SK-N-DZ (cell line): ENCODE measurements around the gene JMJD1C. TPM values are rescaled to one million over a fixed set of nuclear protein-coding genes. Genes with fewer than 3 reads are reported as not detected.
"Not testable (repeated sequence)": the region's sequence is repeated elsewhere in the genome, so short reads cannot be mapped to it uniquely, and the experiment has no call there.

ENCODE experiments used
- DNase-seq: peaks from one replicate; pipeline ENCODE4 v3.0.0-alpha.2; 2015; ENCODE audit warnings: low spot score
- polyA plus RNA-seq, 2 experiments: library from polyadenylated mRNA; depleted of rRNA; stranded (reverse); fragments of >200 nt; gene quantifications; 2 replicates each; pipeline ENCODE4 v1.2.3, GENCODE V29; 2014

JMJD1C gene, protein sequence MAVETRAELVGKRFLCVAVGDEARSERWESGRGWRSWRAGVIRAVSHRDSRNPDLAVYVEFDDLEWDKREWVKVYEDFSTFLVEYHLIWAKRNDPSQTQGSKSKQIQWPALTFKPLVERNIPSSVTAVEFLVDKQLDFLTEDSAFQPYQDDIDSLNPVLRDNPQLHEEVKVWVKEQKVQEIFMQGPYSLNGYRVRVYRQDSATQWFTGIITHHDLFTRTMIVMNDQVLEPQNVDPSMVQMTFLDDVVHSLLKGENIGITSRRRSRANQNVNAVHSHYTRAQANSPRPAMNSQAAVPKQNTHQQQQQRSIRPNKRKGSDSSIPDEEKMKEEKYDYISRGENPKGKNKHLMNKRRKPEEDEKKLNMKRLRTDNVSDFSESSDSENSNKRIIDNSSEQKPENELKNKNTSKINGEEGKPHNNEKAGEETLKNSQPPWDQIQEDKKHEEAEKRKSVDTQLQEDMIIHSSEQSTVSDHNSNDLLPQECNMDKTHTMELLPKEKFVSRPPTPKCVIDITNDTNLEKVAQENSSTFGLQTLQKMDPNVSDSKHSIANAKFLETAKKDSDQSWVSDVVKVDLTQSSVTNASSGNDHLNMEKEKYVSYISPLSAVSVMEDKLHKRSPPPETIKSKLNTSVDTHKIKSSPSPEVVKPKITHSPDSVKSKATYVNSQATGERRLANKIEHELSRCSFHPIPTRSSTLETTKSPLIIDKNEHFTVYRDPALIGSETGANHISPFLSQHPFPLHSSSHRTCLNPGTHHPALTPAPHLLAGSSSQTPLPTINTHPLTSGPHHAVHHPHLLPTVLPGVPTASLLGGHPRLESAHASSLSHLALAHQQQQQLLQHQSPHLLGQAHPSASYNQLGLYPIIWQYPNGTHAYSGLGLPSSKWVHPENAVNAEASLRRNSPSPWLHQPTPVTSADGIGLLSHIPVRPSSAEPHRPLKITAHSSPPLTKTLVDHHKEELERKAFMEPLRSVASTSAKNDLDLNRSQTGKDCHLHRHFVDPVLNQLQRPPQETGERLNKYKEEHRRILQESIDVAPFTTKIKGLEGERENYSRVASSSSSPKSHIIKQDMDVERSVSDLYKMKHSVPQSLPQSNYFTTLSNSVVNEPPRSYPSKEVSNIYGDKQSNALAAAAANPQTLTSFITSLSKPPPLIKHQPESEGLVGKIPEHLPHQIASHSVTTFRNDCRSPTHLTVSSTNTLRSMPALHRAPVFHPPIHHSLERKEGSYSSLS (N-terminal part only)
- 21.8 and 25.7 TPM in 2 replicates for polyA plus RNA-seq (2014; cell fraction: cytosol; rRNA removed)
- 79.7 and 93.1 TPM in 2 replicates for polyA plus RNA-seq (2014; cell fraction: nucleus; rRNA removed)

GRCh38 chr10:63465293-63466143, at the start of gene JMJD1C:
TSS of gene JMJD1C (minus strand) at chr10:63465977. CDS start at chr10:63465662, 315 bp downstream.
- peak; percentile 80 for DNase-seq

DNA sequence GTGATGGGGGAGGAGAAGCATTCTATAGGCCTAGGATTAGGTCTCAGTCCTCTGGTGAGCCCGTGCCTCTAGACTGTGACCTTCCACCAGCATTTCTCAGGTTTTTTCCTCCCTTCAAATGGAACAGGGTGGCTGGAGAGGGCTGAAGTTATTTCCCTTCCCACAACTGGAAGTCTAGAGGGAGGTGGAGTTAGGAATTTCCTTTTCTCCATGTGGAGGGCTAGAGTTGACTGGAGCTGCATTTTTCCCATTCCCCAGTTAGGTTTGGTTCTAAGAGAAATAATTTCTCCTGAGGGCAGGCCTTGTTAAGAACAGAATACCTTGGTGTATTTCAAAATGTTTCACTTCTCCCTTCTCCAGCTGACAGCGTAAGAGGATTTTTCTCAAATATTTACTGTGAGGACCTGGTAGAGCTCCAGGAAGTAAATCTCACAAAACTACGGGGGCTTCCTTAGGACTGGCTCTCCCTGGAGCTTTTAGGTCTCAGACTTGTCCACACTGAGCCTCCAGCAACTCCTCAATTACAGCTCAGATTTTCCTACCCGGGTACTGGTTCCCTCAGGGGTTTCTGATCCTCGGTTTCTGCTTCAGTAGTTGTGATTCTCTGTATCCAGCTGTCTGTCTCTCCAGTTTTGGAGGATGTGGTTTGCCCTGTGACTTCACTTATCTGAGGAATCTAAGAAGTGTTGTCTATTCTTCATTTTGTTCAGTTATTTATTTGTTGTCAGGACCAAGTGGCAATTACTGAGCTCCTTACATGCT, 49.4 kb upstream of the JMJD1C start:
- no peak for DNase-seq

GRCh38 chr10:63506554-63506953, 40.8 kb upstream of the JMJD1C start:
- DNase-seq, result no peak

- no peak for DNase-seq
These were observed 39.8 kb upstream of the JMJD1C start for GRCh38 chr10:63505562-63505961.

- DNase-seq, result no peak
These were observed 38.5 kb upstream of the JMJD1C start for GRCh38 chr10:63504145-63504881.

DNA sequence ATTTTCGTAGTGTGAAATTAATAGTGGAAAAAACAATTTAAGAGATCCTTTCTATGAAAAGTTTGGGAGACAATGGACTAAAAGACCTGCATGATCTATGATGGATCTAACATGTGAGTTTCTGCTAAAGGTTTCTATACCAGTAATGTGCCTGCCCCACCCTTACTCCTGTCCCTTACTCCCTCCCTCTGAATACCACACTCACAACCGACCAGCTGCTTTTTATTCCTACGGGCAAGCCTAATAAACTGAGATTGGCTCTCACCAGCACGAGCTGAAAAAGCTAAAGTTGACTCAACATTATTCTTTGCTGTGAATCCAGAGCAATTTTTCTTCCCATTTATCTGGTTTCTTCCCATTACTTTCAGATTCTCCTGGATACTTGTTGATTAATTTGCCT, 37.6 kb upstream of the JMJD1C start:
- no peak for DNase-seq

DNA sequence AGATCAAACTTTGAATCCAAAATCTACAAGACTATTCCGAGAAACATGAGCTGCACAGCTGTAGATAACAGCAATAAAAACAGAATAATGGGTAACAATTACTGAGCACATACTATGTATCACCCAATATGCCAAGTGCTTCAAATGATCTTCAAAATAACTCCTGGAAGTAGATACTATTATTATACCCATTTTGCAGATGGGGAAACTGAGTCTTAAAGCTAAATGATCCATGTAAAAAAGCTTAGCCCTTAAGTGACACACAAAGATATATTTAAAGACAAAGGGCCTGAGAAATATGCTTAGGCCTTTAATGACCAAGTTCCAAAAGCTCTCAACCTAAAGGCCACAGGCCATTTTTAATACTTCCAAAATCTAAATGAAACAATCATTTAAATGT, 37.1 kb upstream of the JMJD1C start:
- DNase-seq, result no peak

- no peak for DNase-seq
These were observed 36.2 kb upstream of the JMJD1C start for GRCh38 chr10:63501954-63502353.

GRCh38 chr10:63500551-63500950, 34.8 kb upstream of the JMJD1C start:
- not testable (repeated sequence) for DNase-seq

GRCh38 chr10:63498665-63499064, 32.9 kb upstream of the JMJD1C start:
- DNase-seq, result no peak

- no peak for DNase-seq
These were observed 31.5 kb upstream of the JMJD1C start for GRCh38 chr10:63497321-63497720.

- no peak for DNase-seq
These were observed 30.8 kb upstream of the JMJD1C start for GRCh38 chr10:63496561-63496960.

GRCh38 chr10:63494951-63495350, 29.2 kb upstream of the JMJD1C start:
- no peak for DNase-seq

GRCh38 chr10:63493004-63493403, 27.2 kb upstream of the JMJD1C start:
- no peak for DNase-seq

DNA sequence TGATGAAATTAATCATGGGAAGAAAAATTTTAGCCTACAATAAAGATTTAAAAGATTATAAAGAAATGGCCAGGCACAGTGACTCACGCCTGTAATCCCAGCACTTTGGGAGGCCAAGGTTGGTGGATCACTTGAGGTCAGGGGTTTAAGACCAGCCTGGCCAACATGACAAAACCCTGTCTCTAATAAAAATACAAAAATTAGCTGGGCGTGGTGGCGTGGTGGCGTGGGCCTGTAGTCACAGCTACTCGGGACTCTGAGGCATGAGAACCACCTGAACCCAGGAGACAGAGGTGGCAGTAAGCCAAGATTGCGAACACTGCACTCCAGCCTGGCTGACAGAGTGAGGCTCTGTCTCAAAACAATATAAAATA, 26.5 kb upstream of the JMJD1C start:
- DNase-seq, result not testable (repeated sequence)

DNA sequence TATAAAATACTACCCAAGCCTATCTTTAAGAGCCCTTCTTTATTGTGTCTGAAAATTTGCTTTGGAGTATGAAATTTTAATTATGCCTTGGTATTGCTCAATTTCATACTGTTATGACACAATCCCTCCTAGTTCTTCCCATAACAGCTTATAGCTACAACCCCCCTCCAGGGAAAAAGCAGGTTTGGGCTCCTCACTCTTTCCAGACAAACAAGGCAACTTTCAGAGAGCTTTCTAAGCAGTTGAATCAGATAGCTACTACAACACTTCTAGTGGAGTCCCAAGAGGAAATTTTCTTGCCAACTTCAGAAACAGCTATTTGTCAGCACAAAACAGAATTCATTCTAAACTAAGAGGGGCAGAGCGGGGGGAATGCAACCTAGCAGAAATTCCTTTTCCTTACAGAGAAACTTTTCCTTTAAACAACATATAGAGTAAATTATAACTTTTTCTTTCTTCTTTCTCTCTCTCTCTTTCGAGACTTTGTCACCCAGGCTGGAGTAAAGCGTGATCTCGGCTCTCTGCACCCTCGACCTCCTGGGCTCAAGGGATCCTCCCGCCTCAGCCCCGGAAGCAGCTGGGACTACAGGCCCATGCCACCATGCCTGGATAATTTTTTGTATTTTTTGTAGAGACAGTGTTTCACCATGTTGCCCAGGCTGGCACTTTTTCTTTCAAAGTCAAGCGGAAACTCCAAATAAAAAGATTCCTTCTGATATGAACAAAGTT, 26.0 kb upstream of the JMJD1C start:
- DNase-seq, result no peak

- DNase-seq, result no peak
These were observed 24.1 kb upstream of the JMJD1C start for GRCh38 chr10:63489838-63490237.

DNA sequence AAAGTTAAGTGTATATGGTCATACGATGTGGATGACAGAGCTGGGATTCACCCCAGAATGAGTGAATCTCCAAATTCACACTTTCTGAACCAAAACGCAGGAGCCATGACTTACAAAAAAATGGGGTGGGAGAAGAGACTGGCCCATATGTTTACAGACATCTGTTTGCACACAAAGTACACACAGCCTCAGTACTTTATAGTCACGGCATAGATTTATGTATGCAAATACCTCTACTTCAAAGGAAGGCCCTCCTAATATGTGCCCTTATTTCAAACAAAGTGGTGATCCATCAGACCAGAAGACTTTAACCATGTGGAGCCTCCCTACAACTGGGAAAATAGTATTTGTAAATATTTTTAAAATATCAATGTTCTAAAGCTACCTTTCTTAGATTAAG, 22.2 kb upstream of the JMJD1C start:
- no peak for DNase-seq

DNA sequence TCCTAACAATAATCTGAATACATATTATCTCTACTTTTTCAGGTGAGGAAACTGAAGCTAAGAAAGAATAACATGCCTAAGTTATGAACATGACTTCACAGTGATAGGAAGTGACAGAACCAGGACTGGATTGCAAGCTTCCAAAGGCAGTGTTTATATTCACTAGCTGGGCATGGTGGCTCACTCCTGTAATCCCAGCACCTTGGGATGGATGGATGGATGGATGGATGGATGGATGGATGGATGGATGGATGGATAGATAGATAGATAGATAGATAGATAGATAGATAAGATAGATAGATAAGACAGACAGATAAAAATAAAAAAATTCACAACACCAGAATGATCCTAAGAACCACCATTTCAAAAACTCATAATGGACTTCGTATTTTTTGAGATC, 18.2 kb upstream of the JMJD1C start:
- DNase-seq, result no peak
